Mesodermal cell (in vitro differentiated cells): ENCODE data around the gene GUCY1A2.

Experiments used
- H3K27ac ChIP-seq: 2 replicates; pipeline ENCODE4 v1.7.0; 2013; ENCODE audit warnings: mild to moderate bottlenecking, low read depth, low read length, moderate library complexity; ENCODE audit not compliant: severe bottlenecking
- H3K36me3 ChIP-seq: 2 replicates; pipeline ENCODE4 v1.7.1; 2013; ENCODE audit warnings: mild to moderate bottlenecking, low read length, moderate library complexity; ENCODE audit not compliant: control insufficient read depth, insufficient read depth
- H3K4me1 ChIP-seq: one replicate; pipeline ENCODE4 v1.7.1; 2013; ENCODE audit warnings: mild to moderate bottlenecking, low read length; ENCODE audit not compliant: insufficient read depth, control insufficient read depth, poor library complexity, severe bottlenecking
- H3K4me3 ChIP-seq: 2 replicates; pipeline ENCODE4 v1.7.0; 2013; ENCODE audit warnings: low read length, control low read depth, mild to moderate bottlenecking; ENCODE audit not compliant: insufficient read depth, poor library complexity, severe bottlenecking; ENCODE audit errors: extremely low read depth
- H3K9me3 ChIP-seq: 2 replicates; pipeline ENCODE4 v1.7.1; 2013; ENCODE audit warnings: mild to moderate bottlenecking, low read length, moderate library complexity; ENCODE audit not compliant: control insufficient read depth
- WGBS, 2 experiments: methylation state at CpG; one replicate each; pipeline ENCODE4 v1.1.5; 2013; ENCODE audit warnings: missing lambda C conversion rate in 2 of 2; ENCODE audit not compliant: insufficient coverage in 2 of 2; 5-methylcytosine and 5-hydroxymethylcytosine counted together

The GUCY1A2 gene

DNA sequence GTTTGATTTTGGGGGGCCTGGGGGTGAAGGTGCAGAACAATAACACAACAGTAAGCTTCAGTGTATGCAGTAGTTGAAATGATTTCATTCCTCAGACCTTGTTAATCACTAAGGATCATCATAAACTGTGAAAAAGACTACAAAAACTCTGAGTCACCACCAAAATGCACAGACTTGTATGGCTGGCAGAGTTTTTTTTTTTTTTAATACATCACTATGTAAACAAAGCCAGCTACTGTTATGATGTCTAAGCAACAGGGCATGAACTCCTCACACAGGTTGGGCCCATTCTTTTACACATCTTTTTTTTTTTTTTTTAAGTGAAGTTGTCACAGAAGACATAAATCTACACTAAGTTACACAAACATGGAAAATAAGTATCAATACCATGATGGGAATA lies 311.9 kb downstream of the GUCY1A2 start:
- no peaks in the 10 kb centered on the region for H3K4me1 ChIP-seq
- no peaks in the 10 kb centered on the region for H3K9me3 ChIP-seq
- H3K27ac ChIP-seq = peak overlapping the region; percentile 37
- H3K4me3 ChIP-seq = no peak overlapping the region
- H3K36me3 ChIP-seq = no peaks in the 10 kb centered on the region

DNA sequence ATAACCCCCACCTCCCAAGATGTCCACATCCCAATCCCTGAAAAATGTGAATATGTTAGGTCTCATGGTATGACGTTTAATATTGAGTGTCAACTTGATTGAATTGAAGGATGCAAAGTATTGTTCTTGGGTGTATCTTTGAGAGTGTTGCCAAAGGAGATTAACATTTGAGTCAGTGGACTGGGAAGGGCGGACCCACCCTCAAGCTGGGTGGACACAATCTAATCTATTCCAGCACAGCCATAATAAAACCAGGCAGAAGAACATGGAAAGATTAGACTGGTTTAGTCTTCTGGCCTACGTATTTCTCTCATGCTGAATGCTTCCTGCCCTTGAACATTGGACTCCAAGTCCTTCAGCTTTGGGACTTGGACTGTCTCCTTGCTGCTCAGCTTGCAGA lies 315.5 kb downstream of the GUCY1A2 start:
- no peaks in the 10 kb centered on the region for H3K36me3 ChIP-seq
- 81 to 95% methylated on average over 1 to 2 of the region's 3 CpGs for WGBS, 2 experiments
- no peaks in the 10 kb centered on the region for H3K9me3 ChIP-seq
- H3K4me1 ChIP-seq = no peaks in the 10 kb centered on the region
- H3K27ac ChIP-seq = no peak overlapping the region
- H3K4me3 ChIP-seq = no peak overlapping the region

DNA sequence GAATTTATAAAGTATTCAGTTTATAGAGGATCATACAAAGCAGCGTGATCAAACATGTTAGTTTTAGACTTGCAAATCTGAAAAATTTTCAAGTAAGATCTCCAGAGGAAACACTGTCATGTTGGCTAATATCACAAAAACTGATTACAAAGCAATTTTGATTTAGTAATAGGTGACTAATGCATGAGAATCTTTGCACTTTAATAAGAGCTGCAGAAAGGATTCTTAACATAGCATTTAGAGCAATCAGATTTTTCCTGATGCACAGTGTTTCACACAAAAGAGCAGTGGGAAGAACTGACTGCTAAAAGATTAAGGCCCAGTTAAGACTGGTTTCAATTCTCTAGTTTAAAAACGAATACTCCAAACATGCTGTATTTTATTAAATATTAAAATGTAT lies 321.2 kb downstream of the GUCY1A2 start:
- no CpG with 5 or more reads among the region's 2 CpGs for WGBS, 2 experiments
- peaks cover 6% of the 10 kb centered on the region for H3K4me1 ChIP-seq
- H3K27ac ChIP-seq = no peak overlapping the region

DNA sequence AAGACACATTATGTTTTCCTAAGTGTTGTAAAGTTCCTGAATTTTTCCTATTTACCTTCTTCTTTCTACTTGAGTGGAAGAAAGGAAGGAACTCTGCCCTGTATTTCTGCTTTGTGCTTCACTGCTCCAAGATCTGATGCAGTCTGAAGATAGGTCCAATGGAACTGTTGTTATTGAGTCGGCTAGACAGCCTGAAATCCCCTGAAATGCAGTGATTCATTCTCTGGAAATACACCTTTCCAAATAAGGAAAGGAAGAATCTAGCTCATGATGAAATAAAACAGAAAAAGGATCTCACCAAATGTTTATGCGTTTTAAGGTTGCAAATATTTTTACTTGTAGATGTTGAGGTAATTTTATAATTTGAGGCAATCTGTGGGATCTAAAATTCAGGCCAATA lies 322.8 kb downstream of the GUCY1A2 start:
- Histone ChIP-seq H3K4me3 (no peak overlapping the region), H3K9me3 (no peaks in the 10 kb centered on the region), H3K27ac (no peak overlapping the region), H3K36me3 (no peaks in the 10 kb centered on the region), H3K4me1 (peaks cover 6% of the 10 kb centered on the region)
- 83 to 90% methylated on average over 1 to 2 of the region's 2 CpGs for WGBS, 2 experiments

More for the DNA sequence above, 321.2 kb downstream of the GUCY1A2 start:
- Histone ChIP-seq H3K9me3 (no peaks in the 10 kb centered on the region), H3K36me3 (no peaks in the 10 kb centered on the region), H3K4me3 (no peak overlapping the region)

DNA sequence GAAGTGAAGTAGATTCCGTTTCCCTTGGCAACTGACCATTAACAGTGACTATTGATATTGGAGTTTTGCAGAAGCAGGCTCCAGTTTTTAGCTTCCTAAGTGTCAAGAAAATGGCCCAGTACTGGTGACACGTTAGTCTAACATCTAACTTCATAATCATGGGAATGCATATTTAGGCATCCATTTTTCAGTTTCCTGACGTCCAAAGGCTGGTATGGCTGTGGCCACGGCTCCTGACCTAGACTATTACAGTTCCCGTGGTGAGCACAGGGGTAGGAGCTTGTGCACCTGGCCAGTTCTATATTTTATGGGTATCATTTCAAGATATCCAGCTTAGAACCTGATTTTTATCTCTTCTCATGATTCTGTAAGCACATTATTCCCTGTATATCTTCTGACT lies 323.8 kb downstream of the GUCY1A2 start:
- Histone ChIP-seq H3K4me1 (peaks cover 6% of the 10 kb centered on the region), H3K4me3 (no peak overlapping the region), H3K27ac (no peak overlapping the region), H3K9me3 (no peaks in the 10 kb centered on the region), H3K36me3 (no peaks in the 10 kb centered on the region)
- 83 to 89% methylated on average over 1 to 2 of the region's 5 CpGs for WGBS, 2 experiments

DNA sequence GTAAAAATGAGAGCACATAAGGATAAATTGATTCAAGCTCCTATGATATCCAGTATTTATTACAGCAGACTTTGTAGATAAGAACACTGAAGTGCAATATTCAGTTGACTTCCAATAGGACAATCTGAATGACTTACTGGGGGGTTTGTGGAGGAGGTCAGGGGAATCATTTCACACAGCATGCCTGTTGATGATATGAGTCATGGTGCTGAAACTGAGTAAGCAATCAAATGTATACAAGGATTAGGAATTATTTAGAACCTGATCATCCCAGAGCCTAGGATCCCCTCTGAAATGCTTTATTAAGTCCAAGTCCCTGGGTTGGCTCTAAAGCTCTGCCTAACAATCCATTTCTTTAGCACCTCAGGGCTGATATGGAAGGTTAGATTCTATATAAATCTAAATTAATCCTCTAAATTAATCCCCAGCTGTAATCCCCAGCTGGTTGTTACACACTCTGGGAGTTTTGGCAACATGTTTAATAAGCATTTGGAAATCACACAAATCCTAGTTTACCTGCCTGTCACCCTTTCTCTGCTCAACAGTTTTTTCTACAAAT lies 326.4 kb downstream of the GUCY1A2 start:
- no peak overlapping the region for H3K27ac ChIP-seq
- H3K4me1 ChIP-seq = peaks cover 6% of the 10 kb centered on the region
- H3K9me3 ChIP-seq = no peaks in the 10 kb centered on the region
- H3K4me3 ChIP-seq = no peak overlapping the region
- H3K36me3 ChIP-seq = no peaks in the 10 kb centered on the region

DNA sequence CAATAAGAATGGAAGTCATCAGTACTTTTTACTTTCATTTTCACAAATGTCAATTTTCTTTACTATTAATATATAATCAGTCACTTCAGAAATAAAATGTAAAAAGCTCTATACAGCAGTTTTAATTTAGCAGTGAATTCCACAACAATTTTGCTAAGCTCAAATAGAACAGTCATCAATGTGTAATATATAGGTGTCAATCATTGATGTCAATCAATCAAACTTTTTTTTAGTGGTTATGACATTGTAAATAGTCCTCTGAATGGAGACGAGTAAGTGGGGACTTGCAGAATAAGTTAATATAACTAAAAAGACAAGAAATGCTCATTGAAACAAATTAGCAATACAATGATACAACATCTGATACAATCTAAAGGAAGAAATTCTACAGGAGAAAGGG lies 327.4 kb downstream of the GUCY1A2 start:
- Histone ChIP-seq H3K27ac (no peak overlapping the region), H3K4me1 (peaks cover 6% of the 10 kb centered on the region), H3K36me3 (no peaks in the 10 kb centered on the region), H3K9me3 (no peaks in the 10 kb centered on the region), H3K4me3 (no peak overlapping the region)
- no CpG with 5 or more reads among the region's 1 CpG for WGBS, 2 experiments

DNA sequence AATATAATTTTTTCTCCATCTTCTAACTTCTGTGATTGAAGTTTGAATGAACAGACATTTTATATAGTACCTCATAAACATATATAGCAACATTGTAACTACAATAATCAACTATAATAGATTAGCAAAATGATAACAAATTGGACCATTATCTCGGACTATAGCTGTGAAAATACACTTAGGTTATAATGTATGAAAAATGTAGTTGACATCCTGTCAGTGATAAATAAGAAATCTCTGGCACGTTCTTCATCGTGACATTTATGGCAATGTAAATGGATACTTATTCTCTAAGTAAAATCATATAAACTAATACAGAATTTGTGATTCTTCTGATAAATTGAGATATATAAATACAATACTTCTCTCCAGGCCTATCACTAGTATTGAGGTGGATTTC lies 333.3 kb downstream of the GUCY1A2 start:
- 80% methylated on average over 1 of the region's 3 CpGs; no CpG with 5 or more reads in 1 of the 2 experiments for WGBS, 2 experiments
- Histone ChIP-seq H3K4me1 (no peaks in the 10 kb centered on the region), H3K27ac (no peak overlapping the region), H3K36me3 (no peaks in the 10 kb centered on the region), H3K4me3 (no peak overlapping the region), H3K9me3 (no peaks in the 10 kb centered on the region)

DNA sequence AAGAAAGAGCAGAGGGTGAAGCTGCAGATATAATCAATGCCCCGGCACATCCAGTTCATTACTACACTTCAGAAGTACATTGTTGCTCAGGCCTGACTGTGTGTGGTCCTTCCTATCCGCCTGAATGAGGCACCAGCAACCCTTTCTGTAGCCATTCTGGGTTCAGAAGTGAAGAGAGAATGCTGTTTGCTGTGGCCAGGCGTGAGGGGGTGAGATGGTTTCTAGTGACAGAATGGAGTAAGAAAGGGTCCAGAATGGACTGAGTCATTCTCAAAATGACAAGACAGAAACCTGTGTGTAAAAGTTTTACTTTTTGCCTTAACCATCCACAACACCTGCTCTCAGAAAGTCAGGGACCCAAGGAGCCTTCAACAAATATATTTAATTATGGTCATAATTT lies 334.8 kb downstream of the GUCY1A2 start:
- no peak overlapping the region for H3K4me3 ChIP-seq
- H3K27ac ChIP-seq = no peak overlapping the region
- WGBS, 2 experiments = 80 to 90% methylated on average over 1 to 2 of the region's 3 CpGs
- H3K36me3 ChIP-seq = no peaks in the 10 kb centered on the region
- H3K4me1 ChIP-seq = no peaks in the 10 kb centered on the region
- H3K9me3 ChIP-seq = no peaks in the 10 kb centered on the region

DNA sequence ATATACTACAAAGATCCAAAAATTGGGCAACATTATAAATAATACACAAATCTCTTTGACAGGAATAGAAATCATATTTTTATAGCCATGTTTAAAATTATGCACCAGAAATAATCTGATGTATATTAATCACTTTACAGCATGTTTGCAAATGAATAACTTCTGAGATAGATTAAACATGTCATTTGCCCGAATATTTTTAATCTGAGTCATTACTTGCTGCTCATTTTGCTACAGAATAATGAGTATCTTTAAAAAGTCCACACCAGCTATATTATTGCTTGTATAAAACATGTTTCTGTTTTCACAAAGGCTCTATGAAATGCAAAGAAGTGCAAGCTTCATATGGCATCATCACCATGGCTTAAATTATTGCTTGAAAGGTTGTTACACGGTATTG lies 336.8 kb downstream of the GUCY1A2 start:
- Histone ChIP-seq H3K4me3 (no peak overlapping the region), H3K27ac (no peak overlapping the region), H3K9me3 (no peaks in the 10 kb centered on the region), H3K4me1 (no peaks in the 10 kb centered on the region), H3K36me3 (no peaks in the 10 kb centered on the region)
- 100% methylated on average over 1 of the region's 2 CpGs; no CpG with 5 or more reads in 1 of the 2 experiments for WGBS, 2 experiments

DNA sequence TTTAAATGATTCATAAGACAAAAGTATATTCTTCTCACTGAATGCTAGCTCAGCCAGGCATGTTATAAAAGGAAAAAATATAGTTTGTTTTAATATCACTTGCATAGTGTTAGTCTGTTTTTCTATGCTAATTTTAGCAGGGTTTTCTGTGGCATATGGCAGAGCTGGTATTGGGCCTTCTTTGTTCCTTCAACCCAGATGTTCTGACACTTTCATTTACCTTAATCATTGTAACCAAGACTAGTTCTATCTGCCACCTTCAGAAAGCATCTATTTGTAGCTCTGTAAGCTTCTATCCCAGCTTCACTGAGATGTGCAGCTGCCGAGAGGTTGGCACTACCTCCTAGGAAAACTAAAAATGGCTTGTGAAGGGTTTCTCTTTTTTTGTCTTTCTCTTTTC lies 338.7 kb downstream of the GUCY1A2 start:
- no peak overlapping the region for H3K27ac ChIP-seq
- H3K9me3 ChIP-seq = no peaks in the 10 kb centered on the region
- H3K36me3 ChIP-seq = no peaks in the 10 kb centered on the region
- H3K4me3 ChIP-seq = no peak overlapping the region
- WGBS, 2 experiments = no CpG with 5 or more reads among the region's 1 CpG
- no peaks in the 10 kb centered on the region for H3K4me1 ChIP-seq
